ENCODE results near the gene MINDY1.

Gene MINDY1

GRCh38 chr1:150971583-150972416 lies 34.9 kb downstream of the MINDY1 start:
- DNase-seq: peak in 1 of 42 donors; percentile 26
- intact Hi-C loops (cut with DNase I): loop anchor here (10.0 kb wide), 2 partner anchors 47 to 97 kb away; partner anchors contain the start of genes ARNT and SETDB1

GRCh38 chr1:150970808-150971582 lies 35.7 kb downstream of the MINDY1 start:
- peak in 36 of 42 donors; percentile 12 to 74 (median 51) for DNase-seq
- intact Hi-C loops (cut with DNase I): loop anchor here (10.0 kb wide), 2 partner anchors 46 to 96 kb away; partner anchors contain the start of genes ARNT and SETDB1

GRCh38 chr1:150969626-150970025 lies 37.1 kb downstream of the MINDY1 start:
- intact Hi-C loops (cut with DNase I): loop anchor here (10.0 kb wide), 2 partner anchors 45 to 95 kb away; partner anchors contain the start of genes ARNT and SETDB1
- no peak for DNase-seq

GRCh38 chr1:150968491-150968890 lies 38.2 kb downstream of the MINDY1 start:
- intact Hi-C loops (cut with DNase I): no loop called here
- DNase-seq: peak; percentile 47 to 91 (median 78)

GRCh38 chr1:150967936-150968335 lies 38.8 kb downstream of the MINDY1 start:
- intact Hi-C loops (cut with DNase I): no loop called here

GRCh38 chr1:150966011-150966410 lies 40.7 kb downstream of the MINDY1 start:
- peak in 21 of 42 donors; percentile 21 to 72 (median 49) for DNase-seq

More at GRCh38 chr1:150967936-150968335, 38.8 kb downstream of the MINDY1 start:
- no peak for DNase-seq

GRCh38 chr1:150965605-150966004 lies 41.1 kb downstream of the MINDY1 start:
- intact Hi-C loops (cut with DNase I): no loop called here
- peak in 1 of 42 donors; percentile 16 for DNase-seq

More at GRCh38 chr1:150966011-150966410, 40.7 kb downstream of the MINDY1 start:
- intact Hi-C loops (cut with DNase I): no loop called here

GRCh38 chr1:150964164-150964489 lies 42.6 kb downstream of the MINDY1 start:
- DNase-seq: no peak
- intact Hi-C loops (cut with DNase I): no loop called here

GRCh38 chr1:150963321-150964163 lies 43.2 kb downstream of the MINDY1 start:
- intact Hi-C loops (cut with DNase I): no loop called here
- DNase-seq: no peak

GRCh38 chr1:150961756-150962155 lies 44.9 kb downstream of the MINDY1 start:
- DNase-seq: peak in 1 of 42 donors; percentile 7
- intact Hi-C loops (cut with DNase I): no loop called here

- no peak for DNase-seq
- intact Hi-C loops (cut with DNase I): no loop called here
Observed at GRCh38 chr1:150960646-150961045, 46.1 kb downstream of the MINDY1 start.

GRCh38 chr1:150957666-150958065 lies 49.0 kb downstream of the MINDY1 start:
- intact Hi-C loops (cut with DNase I): no loop called here

GRCh38 chr1:150955280-150955679 lies 51.4 kb downstream of the MINDY1 start:
- peak in 2 of 42 donors; percentile 5 to 6 for DNase-seq
- intact Hi-C loops (cut with DNase I): no loop called here

More at GRCh38 chr1:150957666-150958065, 49.0 kb downstream of the MINDY1 start:
- no peak for DNase-seq

- DNase-seq: no peak
- intact Hi-C loops (cut with DNase I): no loop called here
Observed at GRCh38 chr1:150954708-150955107, 52.0 kb downstream of the MINDY1 start.
